K562 (cell line): ENCODE results near the gene PXDC1.

ENCODE experiments used
- BCOR ChIP-seq: fragments of 450-650 bp; IDR thresholded peaks from 2 replicates; pipeline ENCODE4 v1.6.1; 2016
- ERF ChIP-seq: fragments of 450-650 bp; formaldehyde crosslinking; IDR thresholded peaks from 2 replicates; pipeline ENCODE4 v1.4.0; 2020; ENCODE audit warnings: mild to moderate bottlenecking, mixed read lengths
- MXI1 ChIP-seq: IDR thresholded peaks from 2 replicates; pipeline ENCODE4 v1.6.1; 2011; ENCODE audit warnings: low read depth, mild to moderate bottlenecking, improper control_type of control experiment, low read length
- TF ChIP-seq, protein P1 (sequence below), 2 experiments: fragments of 450-650 bp; formaldehyde crosslinking in 1 of 2; IDR thresholded peaks; 2 replicates each; pipeline versions ENCODE4 v1.4.0 to v1.6.1; 2014 to 2020; ENCODE audit warnings: mild to moderate bottlenecking in 2 of 2, borderline replicate concordance in 1 of 2, low read depth in 1 of 2
- TF ChIP-seq, protein P2 (sequence below): sonication (generic); formaldehyde crosslinking; IDR thresholded peaks from 2 replicates; pipeline ENCODE4 v1.8.1; 2023; ENCODE audit warnings: mild to moderate bottlenecking, missing genetic modification reagents
- TF ChIP-seq, protein P3 (sequence below), 2 experiments: fragments of 450-650 bp; IDR thresholded peaks; 2 replicates each; pipeline ENCODE4 v1.6.1; 2016; ENCODE audit warnings: mild to moderate bottlenecking in 2 of 2, borderline replicate concordance in 1 of 2, low read depth in 1 of 2, moderate library complexity in 1 of 2

DNA sequence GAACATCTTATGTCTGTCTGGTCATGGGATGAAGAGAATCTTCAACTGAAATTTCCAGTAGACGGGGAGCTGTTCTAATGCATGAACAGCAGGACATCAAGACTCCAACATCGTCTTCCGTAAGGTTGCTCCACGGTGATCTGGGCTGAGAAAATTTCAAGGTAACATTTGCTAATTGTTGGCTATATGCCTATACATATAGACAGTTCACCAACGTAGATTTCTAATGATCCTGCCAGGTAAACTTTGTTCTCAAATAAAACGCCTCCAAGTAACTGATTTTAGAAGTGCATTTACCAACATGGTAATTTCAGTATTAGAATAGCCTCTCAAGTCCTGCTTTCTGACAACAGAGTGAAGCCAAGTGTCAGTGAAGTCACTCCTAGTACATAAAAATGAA lies 11.3 kb upstream of the PXDC1 start:
- TF ChIP-seq, protein P1, sequence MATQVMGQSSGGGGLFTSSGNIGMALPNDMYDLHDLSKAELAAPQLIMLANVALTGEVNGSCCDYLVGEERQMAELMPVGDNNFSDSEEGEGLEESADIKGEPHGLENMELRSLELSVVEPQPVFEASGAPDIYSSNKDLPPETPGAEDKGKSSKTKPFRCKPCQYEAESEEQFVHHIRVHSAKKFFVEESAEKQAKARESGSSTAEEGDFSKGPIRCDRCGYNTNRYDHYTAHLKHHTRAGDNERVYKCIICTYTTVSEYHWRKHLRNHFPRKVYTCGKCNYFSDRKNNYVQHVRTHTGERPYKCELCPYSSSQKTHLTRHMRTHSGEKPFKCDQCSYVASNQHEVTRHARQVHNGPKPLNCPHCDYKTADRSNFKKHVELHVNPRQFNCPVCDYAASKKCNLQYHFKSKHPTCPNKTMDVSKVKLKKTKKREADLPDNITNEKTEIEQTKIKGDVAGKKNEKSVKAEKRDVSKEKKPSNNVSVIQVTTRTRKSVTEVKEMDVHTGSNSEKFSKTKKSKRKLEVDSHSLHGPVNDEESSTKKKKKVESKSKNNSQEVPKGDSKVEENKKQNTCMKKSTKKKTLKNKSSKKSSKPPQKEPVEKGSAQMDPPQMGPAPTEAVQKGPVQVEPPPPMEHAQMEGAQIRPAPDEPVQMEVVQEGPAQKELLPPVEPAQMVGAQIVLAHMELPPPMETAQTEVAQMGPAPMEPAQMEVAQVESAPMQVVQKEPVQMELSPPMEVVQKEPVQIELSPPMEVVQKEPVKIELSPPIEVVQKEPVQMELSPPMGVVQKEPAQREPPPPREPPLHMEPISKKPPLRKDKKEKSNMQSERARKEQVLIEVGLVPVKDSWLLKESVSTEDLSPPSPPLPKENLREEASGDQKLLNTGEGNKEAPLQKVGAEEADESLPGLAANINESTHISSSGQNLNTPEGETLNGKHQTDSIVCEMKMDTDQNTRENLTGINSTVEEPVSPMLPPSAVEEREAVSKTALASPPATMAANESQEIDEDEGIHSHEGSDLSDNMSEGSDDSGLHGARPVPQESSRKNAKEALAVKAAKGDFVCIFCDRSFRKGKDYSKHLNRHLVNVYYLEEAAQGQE (IDR thresholded peaks at IDR 0.05; ENCODE audit: borderline replicate concordance), result no peak
- TF ChIP-seq, protein P1 (CRISPR knock-in tag; IDR thresholded peaks at IDR 0.05; ENCODE audit: low read depth), result no peak
- TF ChIP-seq BCOR, result no peak
- TF ChIP-seq, protein P2, sequence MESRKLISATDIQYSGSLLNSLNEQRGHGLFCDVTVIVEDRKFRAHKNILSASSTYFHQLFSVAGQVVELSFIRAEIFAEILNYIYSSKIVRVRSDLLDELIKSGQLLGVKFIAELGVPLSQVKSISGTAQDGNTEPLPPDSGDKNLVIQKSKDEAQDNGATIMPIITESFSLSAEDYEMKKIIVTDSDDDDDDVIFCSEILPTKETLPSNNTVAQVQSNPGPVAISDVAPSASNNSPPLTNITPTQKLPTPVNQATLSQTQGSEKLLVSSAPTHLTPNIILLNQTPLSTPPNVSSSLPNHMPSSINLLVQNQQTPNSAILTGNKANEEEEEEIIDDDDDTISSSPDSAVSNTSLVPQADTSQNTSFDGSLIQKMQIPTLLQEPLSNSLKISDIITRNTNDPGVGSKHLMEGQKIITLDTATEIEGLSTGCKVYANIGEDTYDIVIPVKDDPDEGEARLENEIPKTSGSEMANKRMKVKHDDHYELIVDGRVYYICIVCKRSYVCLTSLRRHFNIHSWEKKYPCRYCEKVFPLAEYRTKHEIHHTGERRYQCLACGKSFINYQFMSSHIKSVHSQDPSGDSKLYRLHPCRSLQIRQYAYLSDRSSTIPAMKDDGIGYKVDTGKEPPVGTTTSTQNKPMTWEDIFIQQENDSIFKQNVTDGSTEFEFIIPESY (CRISPR knock-in tag), result no peak
- no peak for TF ChIP-seq ERF (CRISPR knock-in tag)
- TF ChIP-seq, protein P3, sequence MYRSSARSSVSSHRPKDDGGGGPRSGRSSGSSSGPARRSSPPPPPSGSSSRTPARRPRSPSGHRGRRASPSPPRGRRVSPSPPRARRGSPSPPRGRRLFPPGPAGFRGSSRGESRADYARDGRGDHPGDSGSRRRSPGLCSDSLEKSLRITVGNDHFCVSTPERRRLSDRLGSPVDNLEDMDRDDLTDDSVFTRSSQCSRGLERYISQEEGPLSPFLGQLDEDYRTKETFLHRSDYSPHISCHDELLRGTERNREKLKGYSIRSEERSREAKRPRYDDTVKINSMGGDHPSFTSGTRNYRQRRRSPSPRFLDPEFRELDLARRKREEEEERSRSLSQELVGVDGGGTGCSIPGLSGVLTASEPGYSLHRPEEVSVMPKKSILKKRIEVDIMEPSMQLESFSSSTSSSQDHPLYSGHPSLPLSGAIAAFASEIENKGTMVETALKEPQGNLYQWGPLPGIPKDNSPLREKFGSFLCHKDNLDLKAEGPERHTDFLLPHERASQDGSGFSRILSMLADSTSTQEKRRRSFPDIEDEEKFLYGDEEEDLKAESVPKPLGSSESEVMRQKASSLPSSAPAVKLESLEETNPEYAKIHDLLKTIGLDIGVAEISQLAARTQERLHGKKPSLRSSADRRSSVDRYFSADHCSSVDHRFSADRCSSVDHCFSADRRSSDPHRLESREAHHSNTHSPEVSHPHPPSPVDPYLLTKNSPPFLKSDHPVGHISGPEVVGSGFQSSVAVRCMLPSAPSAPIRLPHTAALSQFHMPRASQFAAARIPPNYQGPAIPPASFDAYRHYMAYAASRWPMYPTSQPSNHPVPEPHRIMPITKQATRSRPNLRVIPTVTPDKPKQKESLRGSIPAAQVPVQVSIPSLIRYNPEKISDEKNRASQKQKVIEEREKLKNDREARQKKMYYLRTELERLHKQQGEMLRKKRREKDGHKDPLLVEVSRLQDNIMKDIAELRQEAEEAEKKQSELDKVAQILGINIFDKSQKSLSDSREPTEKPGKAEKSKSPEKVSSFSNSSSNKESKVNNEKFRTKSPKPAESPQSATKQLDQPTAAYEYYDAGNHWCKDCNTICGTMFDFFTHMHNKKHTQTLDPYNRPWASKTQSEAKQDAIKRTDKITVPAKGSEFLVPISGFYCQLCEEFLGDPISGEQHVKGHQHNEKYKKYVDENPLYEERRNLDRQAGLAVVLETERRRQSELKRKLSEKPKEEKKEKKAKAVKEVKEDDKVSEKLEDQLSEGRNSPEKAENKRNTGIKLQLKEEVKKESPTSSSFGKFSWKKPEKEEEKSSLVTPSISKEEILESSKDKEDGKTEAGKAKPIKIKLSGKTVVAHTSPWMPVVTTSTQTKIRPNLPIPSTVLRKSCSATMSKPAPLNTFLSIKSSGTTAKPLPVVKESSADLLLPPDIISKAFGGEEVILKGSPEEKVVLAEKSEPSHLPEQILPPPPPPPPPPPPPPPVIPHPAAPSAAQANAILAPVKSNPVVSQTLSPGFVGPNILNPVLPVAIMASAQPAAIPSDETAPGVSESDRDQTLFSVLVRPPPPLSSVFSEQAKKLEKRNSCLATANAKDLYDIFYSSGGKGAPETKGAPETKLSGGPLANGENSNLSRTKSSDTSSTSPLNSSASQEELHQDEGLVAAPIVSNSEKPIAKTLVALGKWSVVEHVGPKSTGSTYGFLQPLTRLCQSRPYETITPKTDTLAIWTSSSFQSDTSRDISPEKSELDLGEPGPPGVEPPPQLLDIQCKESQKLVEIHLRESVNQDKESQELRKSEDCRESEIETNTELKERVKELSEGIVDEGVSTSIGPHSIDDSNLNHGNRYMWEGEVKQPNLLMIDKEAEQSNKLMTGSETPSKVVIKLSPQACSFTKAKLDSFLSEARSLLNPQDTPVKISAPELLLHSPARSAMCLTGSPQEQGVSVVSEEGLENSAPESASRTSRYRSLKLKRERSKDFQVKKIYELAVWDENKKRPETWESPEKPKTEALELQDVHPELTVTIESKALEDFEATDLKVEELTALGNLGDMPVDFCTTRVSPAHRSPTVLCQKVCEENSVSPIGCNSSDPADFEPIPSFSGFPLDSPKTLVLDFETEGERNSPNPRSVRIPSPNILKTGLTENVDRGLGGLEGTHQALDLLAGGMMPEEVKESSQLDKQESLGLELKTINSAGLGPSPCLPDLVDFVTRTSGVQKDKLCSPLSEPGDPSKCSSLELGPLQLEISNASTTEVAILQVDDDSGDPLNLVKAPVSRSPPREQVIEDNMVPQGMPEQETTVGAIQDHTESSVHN (IDR thresholded peaks at IDR 0.05; ENCODE audit: borderline replicate concordance in 1 of 2, low read depth in 1 of 2), result no peak
- TF ChIP-seq MXI1, result no peak
